NCI-H748 (cell line): ENCODE measurements around the gene BLTP3A.

Experiments used
- DNase-seq: peaks from one replicate; lab custom pipeline; 2025; ENCODE audit not compliant: unreplicated experiment; lab: John Stamatoyannopoulos, UW

The BLTP3A gene

GRCh38 chr6:34829137-34829536 lies 37.3 kb downstream of the BLTP3A start:
- no peak for DNase-seq

GRCh38 chr6:34832942-34833341 lies 41.1 kb downstream of the BLTP3A start:
- DNase-seq: no peak

DNA sequence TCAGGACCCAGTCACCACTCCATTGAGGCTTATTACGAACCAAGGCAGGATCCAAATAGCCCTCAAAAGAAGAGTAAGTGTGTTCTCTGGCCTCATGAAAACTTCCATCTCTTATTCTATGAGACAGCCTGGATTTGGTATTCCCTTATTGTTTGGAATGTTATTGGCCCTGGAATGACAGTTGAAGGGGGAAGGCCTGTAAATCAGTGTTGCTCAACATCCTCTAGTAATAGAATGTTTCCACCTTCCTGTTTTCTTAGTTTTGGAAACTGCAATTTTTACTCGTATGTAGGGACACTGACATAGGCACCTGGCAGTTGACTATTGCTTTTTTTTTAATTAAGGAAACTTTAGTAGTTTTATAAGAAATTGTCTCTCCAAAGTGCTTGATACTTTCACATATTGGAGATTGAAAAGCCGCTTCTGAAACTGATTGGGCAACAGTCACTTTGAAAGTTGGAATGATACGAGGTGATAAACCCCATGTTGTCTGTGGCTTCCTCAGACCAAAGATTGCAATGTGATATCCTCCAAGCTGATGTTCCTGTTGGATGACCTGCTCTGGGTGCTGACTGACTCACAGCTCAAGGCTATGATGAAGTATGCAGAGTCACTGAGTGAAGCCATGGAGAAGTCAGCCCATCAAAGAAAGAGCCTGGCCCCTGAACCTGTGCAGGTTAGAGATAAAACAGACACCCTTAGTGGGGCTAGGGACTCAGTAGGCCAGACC lies 43.1 kb downstream of the BLTP3A start:
- DNase-seq: no peak

GRCh38 chr6:34836008-34836407 lies 44.1 kb downstream of the BLTP3A start:
- DNase-seq: no peak

DNA sequence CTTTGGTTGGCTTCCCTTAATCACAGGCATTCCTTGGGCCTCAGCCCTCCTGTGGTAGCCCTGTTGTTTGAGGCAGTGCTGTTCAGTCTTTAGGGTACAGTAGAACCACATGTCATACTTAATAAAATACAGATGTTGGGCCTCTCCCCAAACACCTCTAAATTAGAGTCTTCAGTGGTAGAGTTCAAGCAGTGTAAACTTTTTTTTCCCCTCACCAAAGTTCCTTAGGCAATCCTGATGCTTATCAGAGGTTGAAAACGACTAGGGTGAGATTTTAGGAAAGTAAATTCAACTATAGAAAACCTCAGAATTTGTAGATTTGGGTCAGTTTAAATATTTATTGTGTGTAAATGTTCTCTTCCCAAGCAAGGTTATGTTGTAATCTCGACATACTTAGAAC lies 44.6 kb downstream of the BLTP3A start:
- DNase-seq: no peak

- no peak for DNase-seq
Measured at GRCh38 chr6:34837528-34837927, 45.6 kb downstream of the BLTP3A start.

- no peak for DNase-seq
Measured at GRCh38 chr6:34839666-34840352, 47.9 kb downstream of the BLTP3A start.
